SK-N-SH treated with all-trans-retinoic acid at 6 μM for 48 hours (cell line): ENCODE data around the gene FBXL19.

Source experiments
- ATAC-seq: fragments of 200-7000 bp; cut with Tn5 transposase; 3 replicates; pipeline ENCODE4 v1.9.1; 2020; ENCODE audit warnings: mild to moderate bottlenecking, moderate library complexity
- ARNTL ChIP-seq: fragments of 450-650 bp; formaldehyde crosslinking; IDR thresholded peaks from 2 replicates; pipeline ENCODE4 v1.5.0; 2020; ENCODE audit warnings: low read depth, mild to moderate bottlenecking, moderate library complexity, borderline replicate concordance
- BACH2 ChIP-seq: fragments of 250-450 bp; sonication (Bioruptor Pico); IDR thresholded peaks from 2 replicates; pipeline ENCODE4 v1.9.0; 2021; ENCODE audit warnings: mild to moderate bottlenecking, borderline replicate concordance
- CSDC2 ChIP-seq: fragments of 250-450 bp; sonication (Bioruptor Pico); IDR thresholded peaks from 2 replicates; pipeline ENCODE4 v1.5.0; 2020; ENCODE audit warnings: mild to moderate bottlenecking, moderate library complexity
- ESRRG ChIP-seq: fragments of 250-450 bp; sonication (Bioruptor Pico); IDR thresholded peaks from 2 replicates; pipeline ENCODE4 v1.6.1; 2021; ENCODE audit warnings: mild to moderate bottlenecking
- GLIS3 ChIP-seq: fragments of 250-450 bp; sonication (Bioruptor Pico); IDR thresholded peaks from 2 replicates; pipeline ENCODE4 v1.5.0; 2020; ENCODE audit warnings: mild to moderate bottlenecking, moderate library complexity
- OSR1 ChIP-seq: fragments of 250-450 bp; sonication (Bioruptor Pico); IDR thresholded peaks from 2 replicates; pipeline ENCODE4 v1.8.0; 2022; ENCODE audit warnings: moderate library complexity, mild to moderate bottlenecking, inconsistent platforms
- PATZ1 ChIP-seq: fragments of 250-450 bp; sonication (Bioruptor Pico); IDR thresholded peaks from 2 replicates; pipeline ENCODE4 v1.8.0; 2020; ENCODE audit warnings: mild to moderate bottlenecking, moderate library complexity, borderline replicate concordance
- POU6F1 ChIP-seq: fragments of 250-450 bp; sonication (Bioruptor Pico); IDR thresholded peaks from 2 replicates; pipeline ENCODE4 v1.8.0; 2021; ENCODE audit warnings: low read depth, mild to moderate bottlenecking, moderate library complexity, borderline replicate concordance
- PPARA ChIP-seq: fragments of 250-450 bp; sonication (Bioruptor Pico); IDR thresholded peaks from 2 replicates; pipeline ENCODE4 v1.5.0; 2020; ENCODE audit warnings: mild to moderate bottlenecking, borderline replicate concordance
- SNAI2 ChIP-seq: fragments of 250-450 bp; sonication (Bioruptor Pico); IDR thresholded peaks from 2 replicates; pipeline ENCODE4 v1.5.0; 2020; ENCODE audit warnings: mild to moderate bottlenecking, moderate library complexity
- TCF4 ChIP-seq: fragments of 250-450 bp; sonication (Bioruptor Pico); IDR thresholded peaks from 2 replicates; pipeline ENCODE4 v1.8.0; 2021; ENCODE audit warnings: mild to moderate bottlenecking, moderate library complexity, borderline replicate concordance
- TOX ChIP-seq: fragments of 250-450 bp; sonication (Bioruptor Pico); IDR thresholded peaks from 2 replicates; pipeline ENCODE4 v1.8.0; 2021; ENCODE audit warnings: mild to moderate bottlenecking, moderate library complexity, borderline replicate concordance
- ZC3H10 ChIP-seq: fragments of 250-450 bp; sonication (Bioruptor Pico); IDR thresholded peaks from 2 replicates; pipeline ENCODE4 v1.5.1; 2021; ENCODE audit warnings: mild to moderate bottlenecking, moderate library complexity
- ZFP3 ChIP-seq: fragments of 250-450 bp; sonication (Bioruptor Pico); IDR thresholded peaks from 2 replicates; pipeline ENCODE4 v1.5.0; 2020; ENCODE audit warnings: mild to moderate bottlenecking, moderate library complexity
- ZFP30 ChIP-seq: fragments of 450-650 bp; formaldehyde crosslinking; IDR thresholded peaks from 2 replicates; pipeline ENCODE4 v1.5.0; 2022; ENCODE audit warnings: mild to moderate bottlenecking, moderate library complexity
- ZNF70 ChIP-seq: fragments of 450-650 bp; formaldehyde crosslinking; IDR thresholded peaks from 2 replicates; pipeline ENCODE4 v1.5.0; 2020; ENCODE audit warnings: mild to moderate bottlenecking, moderate library complexity
- ZNF8 ChIP-seq: fragments of 450-650 bp; formaldehyde crosslinking; IDR thresholded peaks from 2 replicates; pipeline ENCODE4 v1.5.0; 2020; ENCODE audit warnings: mild to moderate bottlenecking, moderate library complexity
- TF ChIP-seq, protein P1 (sequence below): fragments of 250-450 bp; sonication (Bioruptor Pico); IDR thresholded peaks from 2 replicates; pipeline ENCODE4 v1.5.1; 2021; ENCODE audit warnings: mild to moderate bottlenecking, moderate library complexity
- TF ChIP-seq, protein P2 (sequence below): fragments of 250-450 bp; sonication (Bioruptor Pico); IDR thresholded peaks from 2 replicates; pipeline ENCODE4 v1.5.1; 2020; ENCODE audit warnings: low read depth, mild to moderate bottlenecking, moderate library complexity
- TF ChIP-seq, protein P3 (sequence below): fragments of 250-450 bp; sonication (Bioruptor Pico); IDR thresholded peaks from 2 replicates; pipeline ENCODE4 v1.5.0; 2020; ENCODE audit warnings: mild to moderate bottlenecking, moderate library complexity

FBXL19 gene

GRCh38 chr16:30992276-30992780 lies 69.0 kb downstream of the FBXL19 start:
- TF ChIP-seq SNAI2 (CRISPR knock-in tag) (no peak), ZFP3 (no peak), CSDC2 (CRISPR knock-in tag) (no peak), ARNTL (no peak), POU6F1 (no peak), PATZ1 (CRISPR knock-in tag) (no peak), PPARA (CRISPR knock-in tag) (no peak), ZNF70 (CRISPR knock-in tag) (no peak), TCF4 (no peak)
- TF ChIP-seq, protein P1, sequence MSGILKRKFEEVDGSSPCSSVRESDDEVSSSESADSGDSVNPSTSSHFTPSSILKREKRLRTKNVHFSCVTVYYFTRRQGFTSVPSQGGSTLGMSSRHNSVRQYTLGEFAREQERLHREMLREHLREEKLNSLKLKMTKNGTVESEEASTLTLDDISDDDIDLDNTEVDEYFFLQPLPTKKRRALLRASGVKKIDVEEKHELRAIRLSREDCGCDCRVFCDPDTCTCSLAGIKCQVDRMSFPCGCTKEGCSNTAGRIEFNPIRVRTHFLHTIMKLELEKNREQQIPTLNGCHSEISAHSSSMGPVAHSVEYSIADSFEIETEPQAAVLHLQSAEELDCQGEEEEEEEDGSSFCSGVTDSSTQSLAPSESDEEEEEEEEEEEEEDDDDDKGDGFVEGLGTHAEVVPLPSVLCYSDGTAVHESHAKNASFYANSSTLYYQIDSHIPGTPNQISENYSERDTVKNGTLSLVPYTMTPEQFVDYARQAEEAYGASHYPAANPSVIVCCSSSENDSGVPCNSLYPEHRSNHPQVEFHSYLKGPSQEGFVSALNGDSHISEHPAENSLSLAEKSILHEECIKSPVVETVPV (CRISPR knock-in tag) = no peak
- no peak for ATAC-seq

DNA sequence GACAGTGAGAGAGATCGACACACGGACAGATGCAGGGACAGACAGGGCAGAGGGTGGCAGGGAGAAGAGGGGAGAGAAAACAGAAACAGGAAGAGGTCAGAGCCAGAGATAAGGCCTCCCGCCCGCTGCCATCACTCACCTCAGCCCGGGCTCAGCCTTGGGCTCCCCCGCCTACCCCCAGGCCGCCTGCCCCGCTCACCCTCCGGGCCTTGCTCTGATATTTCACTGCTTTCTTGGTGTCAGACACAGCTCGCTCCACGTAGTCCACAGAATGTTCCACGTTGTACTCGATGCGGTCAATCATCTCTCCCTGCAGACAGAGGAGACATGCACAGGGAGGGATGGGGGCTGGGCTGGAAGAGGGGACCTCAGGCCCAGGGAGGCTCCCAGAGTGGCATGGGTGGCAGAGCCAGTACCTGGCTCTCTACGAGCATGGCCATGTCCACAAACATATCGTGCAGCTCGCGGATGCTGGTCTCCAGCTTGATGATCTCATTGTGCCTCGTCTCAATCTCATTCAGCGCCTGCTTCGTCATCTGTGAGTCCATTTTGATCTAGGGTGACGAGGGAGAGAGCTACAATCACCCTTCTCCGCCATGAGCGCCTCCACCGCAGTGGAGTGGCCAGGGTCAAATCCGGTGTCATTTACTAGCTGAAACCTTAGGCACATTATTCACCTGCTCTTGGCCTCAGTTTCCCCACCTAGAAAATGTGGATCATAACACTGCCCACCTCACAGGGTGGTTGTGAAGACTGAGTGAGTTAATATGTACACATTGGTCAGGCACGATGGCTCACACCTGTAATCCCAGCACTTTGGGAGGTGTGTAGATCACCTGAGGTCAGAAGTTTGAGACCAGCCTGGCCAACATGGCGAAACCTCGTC lies 69.8 kb downstream of the FBXL19 start:
- TF ChIP-seq, protein P1 (CRISPR knock-in tag) = no peak
- TF ChIP-seq ZFP3 (no peak), ZNF70 (CRISPR knock-in tag) (no peak), ZNF8 (CRISPR knock-in tag) (no peak), TCF4 (no peak), ZC3H10 (CRISPR knock-in tag) (no peak), ESRRG (CRISPR knock-in tag) (no peak), ZFP30 (CRISPR knock-in tag) (no peak), CSDC2 (CRISPR knock-in tag) (no peak), OSR1 (CRISPR knock-in tag) (no peak), POU6F1 (no peak)
- TF ChIP-seq, protein P2, sequence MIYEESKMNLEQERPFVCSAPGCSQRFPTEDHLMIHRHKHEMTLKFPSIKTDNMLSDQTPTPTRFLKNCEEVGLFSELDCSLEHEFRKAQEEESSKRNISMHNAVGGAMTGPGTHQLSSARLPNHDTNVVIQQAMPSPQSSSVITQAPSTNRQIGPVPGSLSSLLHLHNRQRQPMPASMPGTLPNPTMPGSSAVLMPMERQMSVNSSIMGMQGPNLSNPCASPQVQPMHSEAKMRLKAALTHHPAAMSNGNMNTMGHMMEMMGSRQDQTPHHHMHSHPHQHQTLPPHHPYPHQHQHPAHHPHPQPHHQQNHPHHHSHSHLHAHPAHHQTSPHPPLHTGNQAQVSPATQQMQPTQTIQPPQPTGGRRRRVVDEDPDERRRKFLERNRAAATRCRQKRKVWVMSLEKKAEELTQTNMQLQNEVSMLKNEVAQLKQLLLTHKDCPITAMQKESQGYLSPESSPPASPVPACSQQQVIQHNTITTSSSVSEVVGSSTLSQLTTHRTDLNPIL = no peak
- no peak for ATAC-seq

- ATAC-seq = no peak
- no peak for TF ChIP-seq BACH2 (CRISPR knock-in tag)
- no peak for TF ChIP-seq OSR1 (CRISPR knock-in tag)
- no peak for TF ChIP-seq ZNF8 (CRISPR knock-in tag)
- no peak for TF ChIP-seq GLIS3 (CRISPR knock-in tag)
- no peak for TF ChIP-seq TOX (CRISPR knock-in tag)
- no peak for TF ChIP-seq PATZ1 (CRISPR knock-in tag)
- TF ChIP-seq PPARA (CRISPR knock-in tag) = no peak
- no peak for TF ChIP-seq ARNTL
- TF ChIP-seq SNAI2 (CRISPR knock-in tag) = no peak
- TF ChIP-seq ZNF70 (CRISPR knock-in tag) = no peak
- TF ChIP-seq, protein P3, sequence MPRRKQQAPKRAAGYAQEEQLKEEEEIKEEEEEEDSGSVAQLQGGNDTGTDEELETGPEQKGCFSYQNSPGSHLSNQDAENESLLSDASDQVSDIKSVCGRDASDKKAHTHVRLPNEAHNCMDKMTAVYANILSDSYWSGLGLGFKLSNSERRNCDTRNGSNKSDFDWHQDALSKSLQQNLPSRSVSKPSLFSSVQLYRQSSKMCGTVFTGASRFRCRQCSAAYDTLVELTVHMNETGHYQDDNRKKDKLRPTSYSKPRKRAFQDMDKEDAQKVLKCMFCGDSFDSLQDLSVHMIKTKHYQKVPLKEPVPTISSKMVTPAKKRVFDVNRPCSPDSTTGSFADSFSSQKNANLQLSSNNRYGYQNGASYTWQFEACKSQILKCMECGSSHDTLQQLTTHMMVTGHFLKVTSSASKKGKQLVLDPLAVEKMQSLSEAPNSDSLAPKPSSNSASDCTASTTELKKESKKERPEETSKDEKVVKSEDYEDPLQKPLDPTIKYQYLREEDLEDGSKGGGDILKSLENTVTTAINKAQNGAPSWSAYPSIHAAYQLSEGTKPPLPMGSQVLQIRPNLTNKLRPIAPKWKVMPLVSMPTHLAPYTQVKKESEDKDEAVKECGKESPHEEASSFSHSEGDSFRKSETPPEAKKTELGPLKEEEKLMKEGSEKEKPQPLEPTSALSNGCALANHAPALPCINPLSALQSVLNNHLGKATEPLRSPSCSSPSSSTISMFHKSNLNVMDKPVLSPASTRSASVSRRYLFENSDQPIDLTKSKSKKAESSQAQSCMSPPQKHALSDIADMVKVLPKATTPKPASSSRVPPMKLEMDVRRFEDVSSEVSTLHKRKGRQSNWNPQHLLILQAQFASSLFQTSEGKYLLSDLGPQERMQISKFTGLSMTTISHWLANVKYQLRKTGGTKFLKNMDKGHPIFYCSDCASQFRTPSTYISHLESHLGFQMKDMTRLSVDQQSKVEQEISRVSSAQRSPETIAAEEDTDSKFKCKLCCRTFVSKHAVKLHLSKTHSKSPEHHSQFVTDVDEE (CRISPR knock-in tag) = no peak
- TF ChIP-seq, protein P2 = no peak
These were observed 72.6 kb downstream of the FBXL19 start for GRCh38 chr16:30995927-30996323.
